SU-DHL-6 (cell line): ENCODE measurements around the gene ERVMER34-1.

Experiments
- H2AFZ ChIP-seq: fragments of 200-600 bp; sonication (generic); 2 replicates; pipeline ENCODE4 v1.6.1; 2014; ENCODE audit warnings: low read depth, mild to moderate bottlenecking, moderate library complexity, mixed read lengths, antibody characterized with exemption, low read length; ENCODE audit not compliant: severe bottlenecking
- H3F3A ChIP-seq: fragments of 200-600 bp; shearing (Covaris generic); 2 replicates; pipeline ENCODE4 v1.6.0; 2016; ENCODE audit warnings: antibody characterized with exemption, mild to moderate bottlenecking; ENCODE audit not compliant: insufficient read depth
- H3K27ac ChIP-seq: fragments of 200-600 bp; sonication (generic); 2 replicates; pipeline ENCODE4 v1.5.1; 2016; ENCODE audit warnings: low read depth, mild to moderate bottlenecking, low read length, moderate library complexity, mixed read lengths
- H3K27me3 ChIP-seq: fragments of 200-600 bp; sonication (generic), shearing (Covaris generic); 2 replicates; pipeline ENCODE4 v1.6.0; 2014; ENCODE audit warnings: mild to moderate bottlenecking, low read length
- H3K36me3 ChIP-seq: fragments of 200-600 bp; sonication (generic); 2 replicates; pipeline ENCODE4 v1.6.1; 2014; ENCODE audit warnings: mild to moderate bottlenecking, low read length, mixed read lengths
- H3K4me2 ChIP-seq: fragments of 300-600, 200-600 bp; shearing (Covaris generic), sonication (generic); 2 replicates; pipeline ENCODE4 v1.6.0; 2014; ENCODE audit warnings: low read length, low read depth, mild to moderate bottlenecking; ENCODE audit not compliant: poor library complexity, severe bottlenecking
- H3K4me3 ChIP-seq: fragments of 200-600 bp; sonication (generic); 2 replicates; pipeline ENCODE4 v1.5.1; 2014; ENCODE audit warnings: antibody characterized with exemption, low read length, mild to moderate bottlenecking, mixed read lengths; ENCODE audit not compliant: insufficient read depth, poor library complexity, severe bottlenecking
- H3K79me2 ChIP-seq: fragments of 200-600 bp; sonication (generic); 2 replicates; pipeline ENCODE4 v1.6.1; 2014; ENCODE audit warnings: mild to moderate bottlenecking, low read length, moderate library complexity; ENCODE audit not compliant: insufficient read depth
- H3K9ac ChIP-seq: fragments of 200-600 bp; sonication (generic); 2 replicates; pipeline ENCODE4 v1.7.0; 2014; ENCODE audit warnings: mild to moderate bottlenecking, low read length
- H3K9me2 ChIP-seq: fragments of 200-600 bp; sonication (generic); replicated peaks from 2 replicates; pipeline ENCODE4 v1.6.1; 2014; ENCODE audit warnings: low read length; ENCODE audit not compliant: insufficient read depth
- H3K9me3 ChIP-seq: fragments of 200-600 bp; sonication (generic); 2 replicates; pipeline ENCODE4 v1.6.1; 2014; ENCODE audit warnings: low read length, mixed read lengths; ENCODE audit not compliant: insufficient read depth
- H4K20me1 ChIP-seq: fragments of 200-600 bp; sonication (generic); 2 replicates; pipeline ENCODE4 v1.6.1; 2014; ENCODE audit warnings: low read depth, mild to moderate bottlenecking, antibody characterized with exemption, low read length, moderate library complexity, mixed read lengths
- EZH2phosphoT487 ChIP-seq: fragments of 200-600 bp; sonication (generic), shearing (Covaris generic); conservative IDR thresholded peaks from 2 replicates; pipeline ENCODE4 v1.6.1; 2018; ENCODE audit warnings: mild to moderate bottlenecking, antibody characterized with exemption, low read length, moderate library complexity, mixed read lengths
- TF ChIP-seq, protein P1 (sequence below): fragments of 200-600 bp; sonication (generic); IDR thresholded peaks from one replicate; pipeline ENCODE4 v1.5.1; 2017; ENCODE audit warnings: antibody characterized with exemption, mild to moderate bottlenecking, low read length, moderate library complexity; ENCODE audit not compliant: insufficient read depth, poor library complexity, severe bottlenecking

ERVMER34-1 gene

DNA sequence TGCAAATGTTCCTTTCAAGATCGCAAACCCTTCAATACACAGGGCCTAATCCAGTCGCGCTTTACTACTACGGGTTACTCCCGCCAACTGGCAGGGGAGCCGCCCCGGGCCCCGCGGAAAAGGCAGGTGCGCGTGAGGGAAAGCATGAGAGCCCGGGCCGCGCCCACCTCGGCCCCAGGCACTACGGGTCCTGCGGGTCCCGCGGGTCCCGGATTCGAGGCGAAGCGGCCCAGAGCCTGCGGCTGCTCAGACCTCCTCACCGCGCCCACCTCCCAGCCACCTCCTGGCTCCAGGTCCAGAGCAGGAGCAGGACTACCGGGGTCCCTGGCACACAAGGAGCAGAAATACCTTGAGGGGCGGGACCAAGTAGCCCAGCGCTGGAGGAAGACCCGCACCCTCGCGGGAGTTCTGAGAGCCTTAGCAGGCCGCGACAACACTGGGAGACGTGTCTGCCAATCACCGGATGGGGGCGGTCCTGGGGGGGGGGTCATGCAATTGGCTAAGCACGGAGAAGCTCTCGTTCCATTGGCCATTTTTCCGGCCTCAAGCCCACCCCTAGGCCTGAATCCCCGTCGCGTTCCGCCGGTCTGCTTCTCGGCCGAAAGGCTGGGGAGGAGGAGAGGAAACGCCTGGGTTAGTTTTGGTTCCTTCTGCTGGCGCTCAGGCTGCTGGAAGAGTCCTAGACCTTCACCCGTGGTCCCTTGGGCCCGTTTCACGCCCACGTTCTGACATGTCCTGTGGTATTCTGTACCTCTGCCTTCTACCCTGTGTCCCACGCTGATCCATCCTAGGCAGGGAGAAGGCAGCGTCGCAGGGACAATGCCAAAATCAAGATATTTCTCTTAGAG lies 29.0 kb downstream of the ERVMER34-1 start:
- H3K9me3 ChIP-seq, result no peaks in the 10 kb centered on the region
- TF ChIP-seq EZH2phosphoT487, result no peak
- TF ChIP-seq, protein P1, sequence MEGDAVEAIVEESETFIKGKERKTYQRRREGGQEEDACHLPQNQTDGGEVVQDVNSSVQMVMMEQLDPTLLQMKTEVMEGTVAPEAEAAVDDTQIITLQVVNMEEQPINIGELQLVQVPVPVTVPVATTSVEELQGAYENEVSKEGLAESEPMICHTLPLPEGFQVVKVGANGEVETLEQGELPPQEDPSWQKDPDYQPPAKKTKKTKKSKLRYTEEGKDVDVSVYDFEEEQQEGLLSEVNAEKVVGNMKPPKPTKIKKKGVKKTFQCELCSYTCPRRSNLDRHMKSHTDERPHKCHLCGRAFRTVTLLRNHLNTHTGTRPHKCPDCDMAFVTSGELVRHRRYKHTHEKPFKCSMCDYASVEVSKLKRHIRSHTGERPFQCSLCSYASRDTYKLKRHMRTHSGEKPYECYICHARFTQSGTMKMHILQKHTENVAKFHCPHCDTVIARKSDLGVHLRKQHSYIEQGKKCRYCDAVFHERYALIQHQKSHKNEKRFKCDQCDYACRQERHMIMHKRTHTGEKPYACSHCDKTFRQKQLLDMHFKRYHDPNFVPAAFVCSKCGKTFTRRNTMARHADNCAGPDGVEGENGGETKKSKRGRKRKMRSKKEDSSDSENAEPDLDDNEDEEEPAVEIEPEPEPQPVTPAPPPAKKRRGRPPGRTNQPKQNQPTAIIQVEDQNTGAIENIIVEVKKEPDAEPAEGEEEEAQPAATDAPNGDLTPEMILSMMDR, result no peak
- peaks cover 38% of the 10 kb centered on the region for H3F3A ChIP-seq
- peak overlapping the region; percentile 66 for H3K4me2 ChIP-seq
- no peaks in the 10 kb centered on the region for H4K20me1 ChIP-seq
- H3K9me2 ChIP-seq, result no peaks in the 10 kb centered on the region
- peak overlapping the region; percentile 54 for H2AFZ ChIP-seq
- no peaks in the 10 kb centered on the region for H3K27me3 ChIP-seq
- no peaks in the 10 kb centered on the region for H3K36me3 ChIP-seq
- H3K79me2 ChIP-seq, result no peaks in the 10 kb centered on the region
- H3K9ac ChIP-seq, result peak overlapping the region; percentile 61
- peak overlapping the region; percentile 55 for H3K27ac ChIP-seq
- peak overlapping the region; percentile 56 for H3K4me3 ChIP-seq

DNA sequence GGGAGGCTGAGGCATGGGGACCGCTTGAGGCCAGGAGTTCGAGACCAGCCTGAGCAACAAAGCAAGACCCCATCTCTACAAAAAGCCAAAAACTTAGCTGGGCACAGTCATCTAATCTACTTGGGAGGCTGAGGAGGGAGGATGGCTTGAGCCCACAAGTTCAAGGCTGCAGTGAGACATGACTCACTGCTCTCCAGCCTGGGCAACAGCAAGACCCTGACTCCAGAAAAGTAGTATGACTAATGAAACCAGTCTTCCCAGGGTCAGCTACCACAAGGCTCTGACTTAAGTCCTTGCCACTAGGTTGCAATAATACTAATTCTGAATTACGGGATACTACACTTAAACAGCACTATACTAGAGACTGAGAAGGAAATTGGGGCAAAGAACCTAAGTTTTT lies 33.1 kb downstream of the ERVMER34-1 start:
- Histone ChIP-seq H3K4me3 (no peak overlapping the region), H3K79me2 (peaks cover 11% of the 10 kb centered on the region), H3F3A (peaks cover 73% of the 10 kb centered on the region), H3K36me3 (peaks cover 21% of the 10 kb centered on the region; the same call in 1 of the 2 replicates), H3K9me3 (no peaks in the 10 kb centered on the region), H3K9me2 (no peaks in the 10 kb centered on the region), H3K27ac (no peak overlapping the region), H2AFZ (no peak overlapping the region), H4K20me1 (no peaks in the 10 kb centered on the region), H3K9ac (no peak overlapping the region), H3K4me2 (no peak overlapping the region), H3K27me3 (no peaks in the 10 kb centered on the region)
- TF ChIP-seq, protein P1, result no peak
- no peak for TF ChIP-seq EZH2phosphoT487

DNA sequence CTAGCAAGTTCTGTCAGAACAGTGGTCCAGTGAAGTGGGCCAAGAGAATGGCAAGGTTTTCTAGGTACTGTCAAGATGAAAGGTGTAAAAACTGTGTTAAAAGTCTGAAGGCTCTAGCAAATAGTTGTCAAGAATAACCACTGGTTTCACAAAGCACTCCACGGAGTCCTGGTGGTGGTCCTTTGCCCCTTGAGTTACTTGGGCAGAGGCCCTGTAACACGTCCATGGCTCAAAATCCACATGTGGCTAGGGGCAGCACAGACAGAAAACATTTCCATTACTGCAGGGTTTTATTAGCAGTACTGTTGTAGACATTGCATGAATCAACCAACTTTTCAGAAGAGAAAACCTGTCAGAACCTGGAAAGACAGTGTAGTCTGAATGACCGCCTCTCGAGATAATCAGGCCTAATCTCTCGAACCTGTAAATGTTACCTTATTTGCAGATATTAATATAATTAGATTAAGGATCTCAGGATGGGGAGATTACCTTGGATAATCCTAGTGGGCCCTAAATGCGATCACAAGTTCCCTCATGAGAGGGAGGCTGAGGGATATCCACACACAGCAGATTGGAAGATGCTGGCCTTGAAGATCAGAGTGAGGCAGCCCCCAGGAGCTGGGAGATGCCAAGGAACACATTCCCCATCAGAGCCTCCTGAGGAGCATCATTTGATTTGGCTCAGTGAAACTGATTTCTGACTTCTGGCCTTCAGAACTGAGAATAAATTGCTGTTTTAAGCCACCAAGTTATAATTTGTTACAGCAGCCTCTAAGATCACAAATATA lies 34.7 kb downstream of the ERVMER34-1 start:
- peaks cover 76% of the 10 kb centered on the region for H3F3A ChIP-seq
- H3K27ac ChIP-seq, result peak overlapping the region; percentile 23; the same call in 1 of the 2 replicates
- no peaks in the 10 kb centered on the region for H3K9me3 ChIP-seq
- no peaks in the 10 kb centered on the region for H3K9me2 ChIP-seq
- H4K20me1 ChIP-seq, result no peaks in the 10 kb centered on the region
- H3K27me3 ChIP-seq, result no peaks in the 10 kb centered on the region
- peaks cover 23% of the 10 kb centered on the region; the same call in 1 of the 2 replicates for H3K36me3 ChIP-seq
- no peak overlapping the region for H2AFZ ChIP-seq
- H3K4me2 ChIP-seq, result peak overlapping the region; percentile 99
- H3K79me2 ChIP-seq, result peaks cover 18% of the 10 kb centered on the region
- H3K4me3 ChIP-seq, result no peak overlapping the region
- H3K9ac ChIP-seq, result no peak overlapping the region
- TF ChIP-seq, protein P1, result no peak
- no peak for TF ChIP-seq EZH2phosphoT487
